ENCODE results near the gene SH3RF3.

The SH3RF3 gene

GRCh38 chr2:109376115-109376514 is 247.1 kb downstream of the SH3RF3 start:
- no peak for DNase-seq (ENCODE audit: low read depth in 2 of 2)

GRCh38 chr2:109376796-109377495 is 247.9 kb downstream of the SH3RF3 start:
- DNase-seq (ENCODE audit: low read depth in 2 of 2): no peak

- DNase-seq (ENCODE audit: low read depth in 2 of 2): no peak
Measured at GRCh38 chr2:109377976-109378375, 249.0 kb downstream of the SH3RF3 start.

GRCh38 chr2:109378682-109379081 is 249.7 kb downstream of the SH3RF3 start:
- DNase-seq (ENCODE audit: low read depth in 2 of 2): no peak

- no peak for DNase-seq (ENCODE audit: low read depth in 2 of 2)
Measured at GRCh38 chr2:109379507-109379906, 250.5 kb downstream of the SH3RF3 start.

GRCh38 chr2:109380502-109381326 is 251.7 kb downstream of the SH3RF3 start:
- no peak for DNase-seq (ENCODE audit: low read depth in 2 of 2)

- no peak for DNase-seq (ENCODE audit: low read depth in 2 of 2)
Measured at GRCh38 chr2:109381327-109381820, 252.4 kb downstream of the SH3RF3 start.

GRCh38 chr2:109382226-109382895 is 253.4 kb downstream of the SH3RF3 start:
- no peak for DNase-seq (ENCODE audit: low read depth in 2 of 2)

- DNase-seq (ENCODE audit: low read depth in 2 of 2): no peak
Measured at GRCh38 chr2:109382951-109383350, 253.9 kb downstream of the SH3RF3 start.

- no peak for DNase-seq (ENCODE audit: low read depth in 2 of 2)
Measured at GRCh38 chr2:109383505-109384307, 254.7 kb downstream of the SH3RF3 start.

- no peak for DNase-seq (ENCODE audit: low read depth in 2 of 2)
Measured at GRCh38 chr2:109384308-109385271, 255.6 kb downstream of the SH3RF3 start.

GRCh38 chr2:109385506-109385905 is 256.5 kb downstream of the SH3RF3 start:
- DNase-seq (ENCODE audit: low read depth in 2 of 2): no peak

GRCh38 chr2:109386004-109386695 is 257.1 kb downstream of the SH3RF3 start:
- no peak for DNase-seq (ENCODE audit: low read depth in 2 of 2)

- no peak for DNase-seq (ENCODE audit: low read depth in 2 of 2)
Measured at GRCh38 chr2:109387221-109387735, 258.3 kb downstream of the SH3RF3 start.

GRCh38 chr2:109387778-109388469 is 258.9 kb downstream of the SH3RF3 start:
- no peak for DNase-seq (ENCODE audit: low read depth in 2 of 2)

GRCh38 chr2:109391243-109391642 is 262.2 kb downstream of the SH3RF3 start:
- DNase-seq (ENCODE audit: low read depth in 2 of 2): no peak

- DNase-seq (ENCODE audit: low read depth in 2 of 2): no peak
Measured at GRCh38 chr2:109392140-109392539, 263.1 kb downstream of the SH3RF3 start.

- DNase-seq (ENCODE audit: low read depth in 2 of 2): no peak
Measured at GRCh38 chr2:109392816-109393661, 264.0 kb downstream of the SH3RF3 start.

Data from stimulated activated CD8-positive, alpha-beta memory T cell treated with anti-CD3 and anti-CD28 coated beads, Interleukin-2, amount 100 ng/mL, for 1 hour (primary cell).